ENCODE data around the gene CCDC107.

DNA sequence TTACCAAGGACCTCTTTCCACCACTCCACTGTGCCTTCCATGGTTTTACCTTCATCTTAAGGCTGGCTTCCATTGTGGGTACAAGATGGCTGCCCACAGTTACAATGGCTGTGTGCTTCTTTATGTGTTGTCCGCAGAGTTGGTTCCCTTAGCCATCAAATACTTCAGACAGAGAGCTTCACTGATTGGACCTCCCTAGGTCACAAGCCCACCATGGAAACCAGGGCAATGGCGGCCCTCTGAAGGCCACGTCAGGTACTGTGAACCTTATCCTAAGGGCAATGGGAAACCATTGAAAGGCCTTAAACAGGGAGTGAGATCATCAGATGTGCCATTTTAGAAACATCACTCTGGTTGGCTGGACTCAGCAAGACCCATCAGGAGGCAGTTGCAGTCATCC lies 9.8 kb downstream of the CCDC107 start:
- TF ChIP-seq POLR2A (IDR thresholded peaks at IDR 0.05; ENCODE audit: low read depth, low read length), result no peak
- no peak for TF ChIP-seq PAX5 (IDR thresholded peaks at IDR 0.05; ENCODE audit: insufficient read depth, low read length, severe bottlenecking)
- no peak for TF ChIP-seq TAF1 (IDR thresholded peaks at IDR 0.05; ENCODE audit: low read depth, low read length)
- TF ChIP-seq POLR2AphosphoS5 (IDR thresholded peaks at IDR 0.05; ENCODE audit: low read depth, low read length), result no peak
- no peak for TF ChIP-seq SPI1 (IDR thresholded peaks at IDR 0.05; ENCODE audit: low read depth, low read length)
- TF ChIP-seq POU2F2 (IDR thresholded peaks at IDR 0.05; ENCODE audit: low read depth, low read length), result no peak

Measured in GM12891 (cell line).